Ovary (tissue), 9 donors: ENCODE results near the gene CRACR2B. TPM values are rescaled to one million over a fixed set of nuclear protein-coding genes. Genes with fewer than 3 reads are reported as not detected.

Experiments
- DNase-seq, 5 donors: peaks; one replicate each; pipeline ENCODE4 v3.0.0-alpha.2; 2019 to 2020
- H3K27ac ChIP-seq, 2 donors: fragments of 200-600 bp; one replicate each; pipeline versions ENCODE4 v1.5.1 to v1.8.0; 2019 to 2022
- H3K27me3 ChIP-seq: fragments of 200-600 bp; one replicate; pipeline ENCODE4 v1.8.0; 2022
- H3K36me3 ChIP-seq: fragments of 200-600 bp; sonication (generic); one replicate; pipeline ENCODE4 v1.5.1; 2019
- H3K4me1 ChIP-seq: one replicate; pipeline ENCODE4 v1.8.1; 2013; ENCODE audit warnings: mild to moderate bottlenecking, moderate library complexity; ENCODE audit not compliant: insufficient read depth
- H3K4me3 ChIP-seq: fragments of 200-600 bp; sonication (generic); one replicate; pipeline ENCODE4 v1.5.1; 2017
- H3K9me3 ChIP-seq, 2 donors: fragments of 200-600 bp in 1 of 2; sonication (generic) in 1 of 2; one replicate each; pipeline versions ENCODE4 v1.5.1 to v1.8.1; 2013 to 2019; ENCODE audit warnings: mild to moderate bottlenecking in 1 of 2, moderate library complexity in 1 of 2
- EP300 ChIP-seq: sonication (generic); formaldehyde crosslinking; IDR thresholded peaks from one replicate; pipeline ENCODE4 v1.6.1; 2017; ENCODE audit warnings: antibody characterized with exemption
- POLR2A ChIP-seq: fragments of 450-650 bp; IDR thresholded peaks from one replicate; pipeline ENCODE4 v1.6.1; 2017; ENCODE audit warnings: antibody characterized with exemption, mild to moderate bottlenecking, moderate library complexity
- WGBS, 3 donors: extraction: QIAGEN DNeasy Blood & Tissue Kit in 1 of 3; methylation state at CpG; one replicate each; pipeline versions ENCODE4 v1.1.5 to v1.1.7; 2013 to 2017; 5-methylcytosine and 5-hydroxymethylcytosine counted together
- intact Hi-C, 4 donors: fragments of 100-400 bp; cut with DNase I; formaldehyde crosslinking; loops; one replicate each; pipeline versions ENCODE4 v1.11.0 to v1.15.1; 2022 to 2023
- polyA plus RNA-seq, 2 donors: library from polyadenylated mRNA; stranded (reverse); fragments of 200-250 nt in 1 of 2; fragments of 350-450 nt in 1 of 2; fragmentation: Illumina TruSeq in 1 of 2; extraction: RNeasy Lipid Tissue Mini Kit (QIAGEN cat#74804) in 1 of 2; gene quantifications; one replicate each; pipeline ENCODE4 v1.2.3, GENCODE V29; 2013 to 2014
- total RNA-seq, 7 donors: library from RNA; depleted of rRNA in 2 of 7; stranded (reverse); fragments of >200 nt in 2 of 7; fragmentation: NEBNext Ultra II Directional in 3 of 7; extraction: Animal tissue kit (Norgen Biotek cat#: 25700) in 3 of 7; gene quantifications; one replicate each; pipeline versions ENCODE4 v1.1.0 to v1.2.4, GENCODE V29; 2016 to 2023
- TF ChIP-seq, protein P1 (sequence below), 3 donors: fragments of 450-650 bp in 2 of 3; fragments of 200-600 bp in 1 of 3; IDR thresholded peaks; one replicate each; pipeline versions ENCODE4 v1.5.1 to v1.8.0; 2016 to 2022; ENCODE audit warnings: antibody characterized with exemption in 3 of 3, mild to moderate bottlenecking in 1 of 3
- donor health status: DM: no; HTN: no; CAD: no; lungs with moderate emphysema.
- donor health status: DM: no; HTN: no; CAD: no.
- donor health status: Bipolar disorder and iron deficiency.
- donor health status: DM: yes; HTN: yes; CAD: no.
- donor health status: DM: no; HTN: no; CAD: no.
- donor health status: DM: yes; HTN: yes; CAD: no.

The CRACR2B gene
- total and polyA plus RNA-seq, 9 donors = 0.18 to 6.5 (median 3.9) TPM

DNA sequence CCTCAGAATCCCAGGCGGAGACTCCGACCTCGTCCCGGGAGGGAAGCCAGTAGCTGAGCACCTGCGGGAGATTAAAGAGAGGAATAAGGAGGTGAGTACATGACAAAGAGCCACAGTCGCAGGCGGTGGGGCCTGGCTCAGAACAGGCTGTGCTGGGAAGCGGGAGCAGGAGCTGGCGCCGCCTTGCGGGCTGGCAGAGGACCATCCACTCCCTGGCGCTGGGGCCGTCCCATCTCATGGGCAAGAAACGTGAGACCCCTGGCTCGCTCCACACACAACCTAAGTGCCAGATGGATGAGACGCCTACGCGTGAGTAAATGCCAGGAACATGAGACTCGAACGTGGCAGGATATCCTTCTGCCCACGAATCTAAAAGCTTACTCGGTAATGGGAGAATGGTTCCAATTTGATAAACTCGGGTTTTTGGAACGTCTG lies 44.1 kb upstream of the CRACR2B start:
- Histone ChIP-seq H3K4me3 (no peak overlapping the region), H3K4me1 (no peaks in the 10 kb centered on the region), H3K27ac (no peak overlapping the region), H3K27me3 (no peaks in the 10 kb centered on the region), H3K36me3 (no peaks in the 10 kb centered on the region), H3K9me3 (no peaks in the 10 kb centered on the region)
- DNase-seq = peak; percentile 64 to 79 (median 71)
- 24 to 30% (median 25%) methylated on average over 24 of the region's 24 CpGs for WGBS, 3 donors
- no peak for TF ChIP-seq POLR2A
- TF ChIP-seq EP300 = no peak
- TF ChIP-seq, protein P1, sequence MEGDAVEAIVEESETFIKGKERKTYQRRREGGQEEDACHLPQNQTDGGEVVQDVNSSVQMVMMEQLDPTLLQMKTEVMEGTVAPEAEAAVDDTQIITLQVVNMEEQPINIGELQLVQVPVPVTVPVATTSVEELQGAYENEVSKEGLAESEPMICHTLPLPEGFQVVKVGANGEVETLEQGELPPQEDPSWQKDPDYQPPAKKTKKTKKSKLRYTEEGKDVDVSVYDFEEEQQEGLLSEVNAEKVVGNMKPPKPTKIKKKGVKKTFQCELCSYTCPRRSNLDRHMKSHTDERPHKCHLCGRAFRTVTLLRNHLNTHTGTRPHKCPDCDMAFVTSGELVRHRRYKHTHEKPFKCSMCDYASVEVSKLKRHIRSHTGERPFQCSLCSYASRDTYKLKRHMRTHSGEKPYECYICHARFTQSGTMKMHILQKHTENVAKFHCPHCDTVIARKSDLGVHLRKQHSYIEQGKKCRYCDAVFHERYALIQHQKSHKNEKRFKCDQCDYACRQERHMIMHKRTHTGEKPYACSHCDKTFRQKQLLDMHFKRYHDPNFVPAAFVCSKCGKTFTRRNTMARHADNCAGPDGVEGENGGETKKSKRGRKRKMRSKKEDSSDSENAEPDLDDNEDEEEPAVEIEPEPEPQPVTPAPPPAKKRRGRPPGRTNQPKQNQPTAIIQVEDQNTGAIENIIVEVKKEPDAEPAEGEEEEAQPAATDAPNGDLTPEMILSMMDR (IDR thresholded peaks at IDR 0.05) = peak; percentile 42 to 53 (median 43)
- intact Hi-C loops = no loop called here

DNA sequence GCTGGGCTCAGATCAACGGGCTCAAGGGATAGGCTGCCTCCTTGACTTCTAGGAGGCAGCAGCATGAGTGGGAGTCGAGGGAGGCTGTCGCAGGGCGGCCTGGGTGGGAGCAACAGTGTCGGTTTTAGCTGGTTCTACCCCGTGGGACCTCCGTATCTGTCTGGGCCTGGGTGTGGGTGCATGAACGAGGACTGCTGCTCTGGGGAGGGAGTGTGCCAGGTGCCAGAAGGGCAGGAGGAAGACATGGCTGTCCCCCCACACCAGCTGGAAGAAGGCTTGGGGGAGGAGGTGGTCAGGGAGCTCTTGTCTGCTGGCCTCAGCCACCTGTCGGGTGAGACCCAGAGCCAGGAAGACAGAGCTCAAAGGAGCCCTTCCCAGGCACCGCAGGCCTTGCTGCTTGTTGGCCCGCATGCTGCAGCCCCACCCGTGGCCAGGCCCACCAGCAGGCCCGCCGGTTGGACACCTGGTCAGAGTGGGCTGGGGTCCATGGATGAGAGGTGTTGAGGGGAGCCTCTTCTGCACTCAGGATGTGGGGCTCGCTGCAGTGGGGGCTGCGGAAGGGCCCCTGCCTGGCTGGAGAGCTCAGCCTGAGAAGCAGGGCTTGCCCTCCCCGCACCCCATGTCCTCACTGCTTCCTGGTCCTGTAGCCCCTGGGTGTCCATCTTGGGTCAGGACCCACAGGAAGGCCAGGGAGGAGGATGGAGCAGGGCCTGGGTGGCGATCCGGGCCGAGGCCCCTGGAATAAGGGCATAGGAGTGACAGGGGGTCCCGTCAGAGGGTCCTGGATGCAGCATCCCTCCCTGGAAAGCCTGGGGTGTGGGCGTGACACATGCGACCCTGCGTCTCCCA lies 41.3 kb upstream of the CRACR2B start:
- intact Hi-C loops = no loop called here
- no peak for DNase-seq
- no peaks in the 10 kb centered on the region for H3K9me3 ChIP-seq
- TF ChIP-seq EP300 (no peak), POLR2A (no peak)
- TF ChIP-seq, protein P1 (IDR thresholded peaks at IDR 0.05) = no peak
- no peak overlapping the region for H3K27ac ChIP-seq
- H3K4me1 ChIP-seq = no peaks in the 10 kb centered on the region
- H3K27me3 ChIP-seq = no peaks in the 10 kb centered on the region
- H3K36me3 ChIP-seq = no peaks in the 10 kb centered on the region
- H3K4me3 ChIP-seq = no peak overlapping the region
- WGBS, 3 donors = 49 to 55% (median 53%) methylated on average over 23 to 24 of the region's 24 CpGs

DNA sequence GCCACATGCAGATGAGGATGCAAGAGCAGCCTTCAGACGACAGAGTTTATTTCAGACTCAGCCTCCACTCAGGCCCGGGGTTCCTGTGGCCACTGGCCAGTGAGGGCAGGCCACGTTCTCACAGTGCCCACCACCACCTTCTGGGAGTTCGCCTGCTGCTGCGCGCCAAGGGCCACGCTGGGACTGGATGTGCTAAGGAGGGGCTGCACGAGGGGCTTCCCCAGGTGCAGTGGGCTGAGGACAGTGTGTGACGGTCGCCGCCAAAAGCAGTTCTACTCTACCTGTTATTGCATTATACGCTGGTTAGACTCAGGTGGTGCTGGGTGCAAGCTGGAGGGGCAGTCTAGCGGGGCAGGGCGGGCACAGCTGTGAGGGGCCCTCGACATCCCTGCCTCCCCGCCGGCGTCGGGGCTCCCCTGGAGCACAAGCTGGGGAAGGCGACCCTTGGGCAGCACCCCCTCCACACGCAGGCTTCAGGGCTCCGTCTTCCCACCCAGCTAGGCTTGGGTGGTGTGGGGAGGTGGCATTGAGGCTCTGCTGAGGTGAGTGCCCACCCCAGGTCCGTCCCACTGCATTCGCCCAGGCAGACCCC lies 40.5 kb upstream of the CRACR2B start:
- no peaks in the 10 kb centered on the region for H3K4me1 ChIP-seq
- H3K27me3 ChIP-seq = no peaks in the 10 kb centered on the region
- H3K36me3 ChIP-seq = no peaks in the 10 kb centered on the region
- DNase-seq = no peak
- no peak overlapping the region for H3K4me3 ChIP-seq
- no peak overlapping the region for H3K27ac ChIP-seq
- TF ChIP-seq, protein P1 (IDR thresholded peaks at IDR 0.05) = no peak
- no peak for TF ChIP-seq POLR2A
- TF ChIP-seq EP300 = no peak
- 76 to 80% (median 77%) methylated on average over 22 to 24 of the region's 24 CpGs for WGBS, 3 donors
- no peaks in the 10 kb centered on the region for H3K9me3 ChIP-seq
- intact Hi-C loops = no loop called here

DNA sequence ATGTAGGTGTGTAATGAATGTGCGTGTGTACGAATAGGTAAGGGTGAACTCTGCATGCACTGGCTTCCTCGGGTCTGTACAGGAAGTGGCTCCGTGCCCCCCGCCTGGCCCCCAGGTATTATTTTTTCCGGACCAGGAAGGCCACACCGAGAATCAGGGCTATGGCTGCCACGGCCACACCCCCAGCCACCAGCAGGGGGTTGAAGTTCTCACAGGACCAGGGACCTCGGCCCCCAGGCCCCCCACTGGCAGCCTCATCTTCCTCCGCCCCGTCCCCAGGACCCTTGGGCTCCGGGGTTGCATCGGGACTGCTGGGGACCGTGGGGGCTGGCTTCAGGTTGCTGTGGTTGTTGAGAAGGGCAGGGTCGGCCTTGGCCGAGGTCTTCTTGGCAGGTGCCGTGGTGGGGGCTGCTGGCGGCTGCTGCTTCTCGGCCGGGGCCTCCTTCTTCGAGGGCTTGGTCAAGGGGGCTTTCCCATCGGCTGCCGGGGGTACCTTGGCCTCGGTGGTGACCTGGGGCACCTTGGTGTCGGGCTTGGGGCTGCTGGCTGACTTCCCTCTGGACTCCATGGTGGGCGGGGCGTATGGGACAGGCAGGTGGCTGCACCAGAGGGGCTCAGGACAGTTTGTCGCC lies 39.6 kb upstream of the CRACR2B start:
- H3K4me1 ChIP-seq = no peaks in the 10 kb centered on the region
- H3K4me3 ChIP-seq = no peak overlapping the region
- intact Hi-C loops = no loop called here
- H3K27ac ChIP-seq = no peak overlapping the region
- TF ChIP-seq, protein P1 (IDR thresholded peaks at IDR 0.05) = no peak
- TF ChIP-seq POLR2A (no peak), EP300 (no peak)
- DNase-seq = no peak
- no peaks in the 10 kb centered on the region for H3K36me3 ChIP-seq
- H3K9me3 ChIP-seq = no peaks in the 10 kb centered on the region
- H3K27me3 ChIP-seq = no peaks in the 10 kb centered on the region
- WGBS, 3 donors = 34 to 51% (median 37%) methylated on average over 24 to 28 of the region's 28 CpGs
